ENCODE data around the gene CCND1.

DNA sequence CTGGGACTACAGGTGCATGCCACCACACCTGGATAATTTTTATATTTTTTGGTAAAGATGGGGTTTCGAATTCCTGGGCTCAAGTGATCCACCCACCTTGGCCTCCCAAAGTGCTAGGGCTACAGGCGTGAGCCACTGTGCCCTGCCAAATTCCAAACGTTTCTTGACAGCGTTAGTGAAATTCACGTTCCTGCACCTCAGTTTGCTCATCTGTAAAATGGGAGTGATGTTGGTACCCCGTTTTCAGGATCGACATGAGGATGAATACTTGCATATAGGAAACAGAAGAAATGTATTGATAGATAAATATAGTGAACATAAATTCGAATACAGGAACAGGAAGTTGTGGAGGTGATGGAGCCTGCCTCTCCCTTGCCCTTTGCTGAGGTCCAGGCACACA lies 44.4 kb downstream of the CCND1 start:
- TF ChIP-seq, protein P1, sequence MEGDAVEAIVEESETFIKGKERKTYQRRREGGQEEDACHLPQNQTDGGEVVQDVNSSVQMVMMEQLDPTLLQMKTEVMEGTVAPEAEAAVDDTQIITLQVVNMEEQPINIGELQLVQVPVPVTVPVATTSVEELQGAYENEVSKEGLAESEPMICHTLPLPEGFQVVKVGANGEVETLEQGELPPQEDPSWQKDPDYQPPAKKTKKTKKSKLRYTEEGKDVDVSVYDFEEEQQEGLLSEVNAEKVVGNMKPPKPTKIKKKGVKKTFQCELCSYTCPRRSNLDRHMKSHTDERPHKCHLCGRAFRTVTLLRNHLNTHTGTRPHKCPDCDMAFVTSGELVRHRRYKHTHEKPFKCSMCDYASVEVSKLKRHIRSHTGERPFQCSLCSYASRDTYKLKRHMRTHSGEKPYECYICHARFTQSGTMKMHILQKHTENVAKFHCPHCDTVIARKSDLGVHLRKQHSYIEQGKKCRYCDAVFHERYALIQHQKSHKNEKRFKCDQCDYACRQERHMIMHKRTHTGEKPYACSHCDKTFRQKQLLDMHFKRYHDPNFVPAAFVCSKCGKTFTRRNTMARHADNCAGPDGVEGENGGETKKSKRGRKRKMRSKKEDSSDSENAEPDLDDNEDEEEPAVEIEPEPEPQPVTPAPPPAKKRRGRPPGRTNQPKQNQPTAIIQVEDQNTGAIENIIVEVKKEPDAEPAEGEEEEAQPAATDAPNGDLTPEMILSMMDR (IDR thresholded peaks at IDR 0.05) = no peak
- no peak for TF ChIP-seq POLR2A (IDR thresholded peaks at IDR 0.05)
